BLaER1 treated with 17β-estradiol and CSF1 and Interleukin-3, amounts not matched to agents 10 nM and 100 nM (cell line): ENCODE data around the gene CEMIP2.

ENCODE experiments used
- H3K27ac ChIP-seq, 11 experiments: shearing (Covaris generic); formaldehyde crosslinking; 2 replicates each; pipeline ENCODE4 v1.8.1; 2022
- H3K27me3 ChIP-seq, 11 experiments: shearing (Covaris generic); formaldehyde crosslinking; 2 replicates each; pipeline ENCODE4 v1.8.1; 2022
- H3K36me3 ChIP-seq, 11 experiments: shearing (Covaris generic); formaldehyde crosslinking; 2 replicates each; pipeline ENCODE4 v1.8.1; 2022
- H3K4me1 ChIP-seq, 10 experiments: shearing (Covaris generic); formaldehyde crosslinking; 2 replicates each; pipeline ENCODE4 v1.8.1; 2022
- H3K4me2 ChIP-seq, 11 experiments: shearing (Covaris generic); formaldehyde crosslinking; 2 replicates each; pipeline ENCODE4 v1.8.1; 2022
- H3K4me3 ChIP-seq, 10 experiments: shearing (Covaris generic); formaldehyde crosslinking; 2 replicates each; pipeline ENCODE4 v1.8.1; 2022
- H3K9ac ChIP-seq, 11 experiments: shearing (Covaris generic); formaldehyde crosslinking; 2 replicates each; pipeline ENCODE4 v1.8.1; 2022
- H3K9me3 ChIP-seq, 11 experiments: shearing (Covaris generic); formaldehyde crosslinking; replicated peaks in 1 of 11; 2 replicates each; pipeline ENCODE4 v1.8.1; 2022
- H4K20me1 ChIP-seq, 11 experiments: shearing (Covaris generic); formaldehyde crosslinking; 2 replicates each; pipeline ENCODE4 v1.8.1; 2022
- Cebpa-rat ChIP-seq, 11 experiments: shearing (Covaris generic); IDR thresholded peaks; 2 replicates each; pipeline ENCODE4 v1.8.1; 2022

The CEMIP2 gene

DNA sequence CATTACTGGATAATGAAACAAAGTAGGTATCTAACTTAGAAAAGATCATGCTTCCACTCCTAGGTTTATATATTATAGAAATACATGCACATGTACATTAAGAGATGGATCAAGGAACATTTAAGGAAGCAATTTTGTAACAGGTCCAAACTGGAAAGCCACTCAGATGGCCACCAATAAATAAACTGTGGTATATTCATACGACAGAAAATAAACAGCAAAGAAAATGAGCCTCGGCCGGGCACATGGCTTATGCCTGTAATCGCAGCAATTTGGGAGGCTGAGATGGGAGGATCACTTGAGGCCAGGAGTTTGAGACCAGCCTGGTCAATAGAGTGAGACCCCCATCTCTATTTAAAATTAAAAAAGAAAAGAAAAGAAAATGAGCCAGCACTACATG lies 25.6 kb downstream of the CEMIP2 start:
- Histone ChIP-seq H3K36me3 (peaks cover 24 to 97% (median 67%) of the 10 kb centered on the region in 11 experiments), H3K9ac (no peak overlapping the region), H3K27me3 (no peaks in the 10 kb centered on the region), H3K9me3 (no peaks in the 10 kb centered on the region), H3K4me2 (no peak overlapping the region), H3K4me1 (peaks cover 0 to 18% (median 9%) of the 10 kb centered on the region in 10 experiments; a peak in 13 of 20 replicates), H4K20me1 (peaks cover 0 to 83% (median 0%) of the 10 kb centered on the region in 11 experiments; a peak in 2 of 22 replicates), H3K4me3 (no peak overlapping the region), H3K27ac (no peak overlapping the region)
- no peak for TF ChIP-seq Cebpa-rat (IDR thresholded peaks at IDR 0.05)

- peaks cover 24 to 98% (median 67%) of the 10 kb centered on the region in 11 experiments for H3K36me3 ChIP-seq
- TF ChIP-seq Cebpa-rat (IDR thresholded peaks at IDR 0.05), result no peak
- no peaks in the 10 kb centered on the region for H3K9me3 ChIP-seq
- H3K27me3 ChIP-seq, result no peaks in the 10 kb centered on the region
- no peak overlapping the region for H3K9ac ChIP-seq
- H3K4me1 ChIP-seq, result peaks cover 0 to 12% (median 3%) of the 10 kb centered on the region in 10 experiments; a peak in 11 of 20 replicates
- peaks cover 0 to 81% (median 0%) of the 10 kb centered on the region in 11 experiments; a peak in 2 of 22 replicates for H4K20me1 ChIP-seq
- no peak overlapping the region for H3K4me3 ChIP-seq
- no peak overlapping the region for H3K27ac ChIP-seq
- no peak overlapping the region for H3K4me2 ChIP-seq
Measured at GRCh38 chr9:71741926-71742648, 26.2 kb downstream of the CEMIP2 start.

DNA sequence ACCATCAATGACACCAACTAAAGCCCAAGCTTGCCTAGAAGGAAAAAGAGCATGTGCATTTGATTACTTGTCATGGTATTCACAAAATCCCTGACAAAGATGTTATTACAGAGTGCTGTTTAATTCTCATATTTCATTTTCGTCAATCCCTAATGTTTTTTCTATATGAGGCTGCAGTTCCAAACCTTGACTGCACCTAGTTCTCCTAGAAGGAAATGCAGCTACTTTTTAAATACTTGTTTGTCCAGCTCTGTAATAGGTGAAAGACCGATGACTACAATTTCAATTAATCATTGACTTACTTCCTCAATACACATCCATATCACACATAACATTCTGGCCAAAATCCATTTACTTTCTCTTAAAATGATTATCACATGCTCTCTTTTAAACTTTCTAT lies 28.1 kb downstream of the CEMIP2 start:
- Histone ChIP-seq H3K9me3 (no peaks in the 10 kb centered on the region), H3K4me2 (no peak overlapping the region), H3K27ac (no peak overlapping the region), H3K9ac (no peak overlapping the region), H3K4me1 (no peaks in the 10 kb centered on the region; a peak in 1 of 20 replicates), H4K20me1 (peaks cover 0 to 80% (median 0%) of the 10 kb centered on the region in 11 experiments; a peak in 2 of 22 replicates), H3K36me3 (peaks cover 26 to 99% (median 68%) of the 10 kb centered on the region in 11 experiments), H3K27me3 (no peaks in the 10 kb centered on the region), H3K4me3 (no peak overlapping the region)
- TF ChIP-seq Cebpa-rat (IDR thresholded peaks at IDR 0.05), result no peak

DNA sequence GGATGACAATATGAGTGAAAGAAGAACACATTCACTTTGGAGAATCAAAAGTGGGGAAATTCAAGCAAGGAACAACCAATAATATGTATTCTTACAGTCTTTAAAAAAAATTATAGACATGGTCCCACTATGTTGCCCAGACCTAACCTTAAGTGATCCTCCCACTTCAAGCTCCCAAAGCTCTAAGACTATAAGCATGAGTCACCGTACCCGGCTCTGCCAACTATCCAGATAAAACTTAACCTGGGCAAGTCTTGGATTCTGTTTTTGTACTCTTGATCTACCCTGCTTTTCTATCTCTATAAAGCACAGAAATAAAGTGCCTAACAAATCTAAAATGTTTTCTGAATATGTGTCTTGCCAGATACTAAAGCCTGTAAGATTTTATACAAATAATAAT lies 30.9 kb downstream of the CEMIP2 start:
- Histone ChIP-seq H4K20me1 (peaks cover 0 to 61% (median 0%) of the 10 kb centered on the region in 11 experiments; a peak in 2 of 22 replicates), H3K36me3 (peaks cover 19 to 100% (median 77%) of the 10 kb centered on the region in 11 experiments), H3K27ac (no peak overlapping the region), H3K27me3 (no peaks in the 10 kb centered on the region), H3K4me2 (no peak overlapping the region), H3K4me3 (no peak overlapping the region), H3K9me3 (no peaks in the 10 kb centered on the region), H3K9ac (no peak overlapping the region), H3K4me1 (no peaks in the 10 kb centered on the region)
- no peak for TF ChIP-seq Cebpa-rat (IDR thresholded peaks at IDR 0.05)

- H3K27me3 ChIP-seq, result no peaks in the 10 kb centered on the region
- H3K9ac ChIP-seq, result no peak overlapping the region
- no peak for TF ChIP-seq Cebpa-rat (IDR thresholded peaks at IDR 0.05)
- H3K36me3 ChIP-seq, result peaks cover 30 to 100% (median 86%) of the 10 kb centered on the region in 11 experiments
- no peak overlapping the region for H3K27ac ChIP-seq
- H3K4me2 ChIP-seq, result no peak overlapping the region
- peaks cover 0 to 54% (median 0%) of the 10 kb centered on the region in 11 experiments; a peak in 2 of 22 replicates for H4K20me1 ChIP-seq
- no peak overlapping the region for H3K4me3 ChIP-seq
- H3K4me1 ChIP-seq, result no peaks in the 10 kb centered on the region
- H3K9me3 ChIP-seq, result no peaks in the 10 kb centered on the region
Measured at GRCh38 chr9:71736236-71736635, 32.1 kb downstream of the CEMIP2 start.

DNA sequence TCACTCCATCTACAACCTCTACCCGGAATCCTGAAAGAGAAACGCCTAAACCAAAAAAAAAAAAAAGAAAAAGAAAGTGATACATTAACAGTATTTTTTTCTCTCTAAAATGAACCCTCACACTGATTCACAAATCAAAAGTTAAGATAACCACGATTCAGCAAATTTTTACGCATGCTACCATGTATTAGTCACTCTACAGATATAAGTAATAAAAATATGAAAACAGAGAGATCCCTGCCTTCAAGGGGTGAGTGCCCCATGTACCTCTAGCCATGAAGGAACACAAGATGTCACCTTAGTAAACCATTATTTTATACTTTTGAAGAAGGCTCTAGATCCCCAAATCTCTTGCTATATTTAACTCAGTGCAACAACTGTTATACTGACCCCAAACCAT lies 33.4 kb downstream of the CEMIP2 start:
- Histone ChIP-seq H3K9ac (no peak overlapping the region), H3K27me3 (no peaks in the 10 kb centered on the region), H3K4me3 (no peak overlapping the region), H3K4me1 (no peaks in the 10 kb centered on the region), H3K27ac (no peak overlapping the region), H3K9me3 (no peaks in the 10 kb centered on the region), H3K36me3 (peaks cover 36 to 100% (median 98%) of the 10 kb centered on the region in 11 experiments), H3K4me2 (no peak overlapping the region), H4K20me1 (peaks cover 0 to 46% (median 0%) of the 10 kb centered on the region in 11 experiments; a peak in 2 of 22 replicates)
- no peak for TF ChIP-seq Cebpa-rat (IDR thresholded peaks at IDR 0.05)

GRCh38 chr9:71733176-71733575 lies 35.1 kb downstream of the CEMIP2 start:
- H3K36me3 ChIP-seq, result peaks cover 51 to 100% (median 97%) of the 10 kb centered on the region in 11 experiments
- H3K4me2 ChIP-seq, result no peak overlapping the region
- no peaks in the 10 kb centered on the region for H3K27me3 ChIP-seq
- H3K4me1 ChIP-seq, result no peaks in the 10 kb centered on the region
- H3K9me3 ChIP-seq, result no peaks in the 10 kb centered on the region
- no peak overlapping the region for H3K9ac ChIP-seq
- TF ChIP-seq Cebpa-rat (IDR thresholded peaks at IDR 0.05), result no peak
- H3K27ac ChIP-seq, result no peak overlapping the region
- peaks cover 0 to 35% (median 0%) of the 10 kb centered on the region in 11 experiments; a peak in 2 of 22 replicates for H4K20me1 ChIP-seq
- no peak overlapping the region for H3K4me3 ChIP-seq

DNA sequence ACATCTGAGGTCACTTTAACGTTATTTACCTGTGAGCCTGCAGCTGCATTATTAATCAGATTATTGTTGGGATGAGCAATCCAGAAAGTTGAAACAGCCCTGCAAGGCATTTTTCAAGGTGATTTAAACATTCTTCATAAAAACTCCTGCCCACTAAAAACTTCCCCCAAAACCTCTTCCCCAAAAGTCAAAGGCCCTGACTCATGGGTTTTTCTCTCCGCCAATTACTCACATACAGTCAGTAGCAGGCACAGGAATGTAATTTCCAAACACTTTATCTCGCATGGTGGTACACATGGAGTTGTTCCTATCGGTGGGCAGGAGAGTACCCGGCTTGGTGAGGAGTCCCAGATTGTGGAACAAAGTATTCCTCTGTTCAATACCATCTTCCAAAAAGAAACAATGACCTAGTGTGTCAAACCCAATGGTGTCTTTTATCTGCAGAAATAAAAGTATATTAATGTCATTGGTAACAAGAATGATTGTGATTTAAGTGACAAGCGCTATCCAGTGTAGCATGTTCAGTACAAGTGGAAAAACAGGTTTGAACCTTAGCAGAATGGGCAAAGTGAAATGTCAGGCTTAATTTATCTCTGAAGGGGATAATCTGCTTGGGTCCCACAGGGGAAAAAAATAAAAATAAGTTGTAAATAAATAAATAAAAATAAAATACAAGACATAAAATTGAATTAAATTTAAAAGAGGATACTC lies 38.3 kb downstream of the CEMIP2 start:
- no peak overlapping the region for H3K9ac ChIP-seq
- TF ChIP-seq Cebpa-rat (IDR thresholded peaks at IDR 0.05), result no peak
- no peak overlapping the region for H3K27ac ChIP-seq
- peaks cover 0 to 11% (median 0%) of the 10 kb centered on the region in 11 experiments; a peak in 2 of 22 replicates for H4K20me1 ChIP-seq
- no peak overlapping the region for H3K4me2 ChIP-seq
- peaks cover 47 to 98% (median 95%) of the 10 kb centered on the region in 11 experiments for H3K36me3 ChIP-seq
- H3K27me3 ChIP-seq, result no peaks in the 10 kb centered on the region
- H3K9me3 ChIP-seq, result no peaks in the 10 kb centered on the region
- H3K4me3 ChIP-seq, result no peak overlapping the region
- H3K4me1 ChIP-seq, result no peaks in the 10 kb centered on the region

DNA sequence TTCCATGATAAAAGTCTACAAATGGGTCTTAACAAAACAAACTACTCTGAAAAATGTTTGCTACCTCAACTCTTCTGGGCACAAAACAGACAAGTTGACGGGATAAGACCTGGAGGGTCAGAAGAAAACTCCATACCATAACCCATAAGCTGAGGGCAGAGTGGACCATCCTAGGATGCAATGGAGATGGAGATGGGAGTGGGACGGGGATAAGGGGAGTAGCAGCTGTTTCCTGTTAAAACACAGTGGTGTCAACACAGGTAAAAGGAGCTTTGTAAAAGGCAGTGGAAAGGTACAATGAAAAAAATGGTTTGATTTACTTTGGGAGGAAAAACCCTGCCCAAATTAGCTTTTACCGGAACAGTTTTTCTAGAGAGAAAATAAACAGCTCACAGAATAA lies 41.6 kb downstream of the CEMIP2 start:
- peaks cover 0 to 10% (median 0%) of the 10 kb centered on the region in 11 experiments; a peak in 2 of 22 replicates for H4K20me1 ChIP-seq
- no peak overlapping the region for H3K4me2 ChIP-seq
- H3K27ac ChIP-seq, result no peak overlapping the region
- 0 out of 20 replicates have a peak, but pooled peaks cover 0 to 7% (median 0%) of the 10 kb centered on the region in 10 experiments for H3K4me1 ChIP-seq
- no peak overlapping the region for H3K4me3 ChIP-seq
- no peak for TF ChIP-seq Cebpa-rat (IDR thresholded peaks at IDR 0.05)
- no peaks in the 10 kb centered on the region for H3K9me3 ChIP-seq
- no peak overlapping the region for H3K9ac ChIP-seq
- no peaks in the 10 kb centered on the region for H3K27me3 ChIP-seq
- peaks cover 52 to 98% (median 96%) of the 10 kb centered on the region in 11 experiments for H3K36me3 ChIP-seq
